AG08395 (cell line): Measurements from ENCODE around the gene UBAP1.
"Not testable (repeated sequence)": the region's sequence is repeated elsewhere in the genome, so short reads cannot be mapped to it uniquely, and the experiment has no call there.

ENCODE experiments used
- DNase-seq: peaks from one replicate; pipeline ENCODE4 v3.0.0; 2012; ENCODE audit warnings: mixed read lengths, low spot score

UBAP1 gene

GRCh38 chr9:34224349-34224748 lies 45.5 kb downstream of the UBAP1 start:
- no peak for DNase-seq

GRCh38 chr9:34226144-34226760 lies 47.4 kb downstream of the UBAP1 start:
- DNase-seq = not testable (repeated sequence)

GRCh38 chr9:34227445-34227844 lies 48.6 kb downstream of the UBAP1 start:
- no peak for DNase-seq

- no peak for DNase-seq
These were observed 51.7 kb downstream of the UBAP1 start for GRCh38 chr9:34230556-34230955.

GRCh38 chr9:34232201-34232600 lies 53.4 kb downstream of the UBAP1 start:
- no peak for DNase-seq

GRCh38 chr9:34233672-34234071 lies 54.8 kb downstream of the UBAP1 start:
- no peak for DNase-seq

- no peak for DNase-seq
These were observed 59.0 kb downstream of the UBAP1 start for GRCh38 chr9:34237836-34238235.

GRCh38 chr9:34240006-34240405 lies 61.2 kb downstream of the UBAP1 start:
- DNase-seq = no peak

- DNase-seq = no peak
These were observed 64.0 kb downstream of the UBAP1 start for GRCh38 chr9:34242830-34243229.

GRCh38 chr9:34245212-34245611 lies 66.4 kb downstream of the UBAP1 start:
- DNase-seq = not testable (repeated sequence)

GRCh38 chr9:34246453-34246852 lies 67.6 kb downstream of the UBAP1 start:
- no peak for DNase-seq

- not testable (repeated sequence) for DNase-seq
These were observed 68.9 kb downstream of the UBAP1 start for GRCh38 chr9:34247782-34248181.

- DNase-seq = no peak
These were observed 70.4 kb downstream of the UBAP1 start for GRCh38 chr9:34249274-34249673.

GRCh38 chr9:34250721-34251120 lies 71.9 kb downstream of the UBAP1 start:
- DNase-seq = no peak

GRCh38 chr9:34252016-34252415 lies 73.2 kb downstream of the UBAP1 start:
- DNase-seq = no peak

GRCh38 chr9:34252670-34253459 lies 74.0 kb downstream of the UBAP1 start:
- DNase-seq = peak; percentile 62

- DNase-seq = peak; percentile 63
These were observed 74.6 kb downstream of the UBAP1 start for GRCh38 chr9:34253460-34253837.

GRCh38 chr9:34254141-34254913 lies 75.5 kb downstream of the UBAP1 start:
- DNase-seq = peak; percentile 90

- peak; percentile 43 for DNase-seq
These were observed 76.4 kb downstream of the UBAP1 start for GRCh38 chr9:34254966-34255825.

GRCh38 chr9:34256104-34256503 lies 77.3 kb downstream of the UBAP1 start:
- no peak for DNase-seq

GRCh38 chr9:34256987-34257585 lies 78.2 kb downstream of the UBAP1 start:
- DNase-seq = no peak

- DNase-seq = no peak
These were observed 80.5 kb downstream of the UBAP1 start for GRCh38 chr9:34259315-34259714.
